SK-N-SH treated with all-trans-retinoic acid at 6 μM for 48 hours (cell line): ENCODE results near the gene DOK6.

Experiments used
- ATAC-seq: fragments of 200-7000 bp; cut with Tn5 transposase; 3 replicates; pipeline ENCODE4 v1.9.1; 2020; ENCODE audit warnings: mild to moderate bottlenecking, moderate library complexity
- ARNTL ChIP-seq: fragments of 450-650 bp; formaldehyde crosslinking; IDR thresholded peaks from 2 replicates; pipeline ENCODE4 v1.5.0; 2020; ENCODE audit warnings: low read depth, mild to moderate bottlenecking, moderate library complexity, borderline replicate concordance
- BACH2 ChIP-seq: fragments of 250-450 bp; sonication (Bioruptor Pico); IDR thresholded peaks from 2 replicates; pipeline ENCODE4 v1.9.0; 2021; ENCODE audit warnings: mild to moderate bottlenecking, borderline replicate concordance
- CREB5 ChIP-seq: fragments of 250-450 bp; sonication (Bioruptor Pico); IDR thresholded peaks from 2 replicates; pipeline ENCODE4 v1.5.1; 2020; ENCODE audit warnings: low read depth, mild to moderate bottlenecking, moderate library complexity
- CSRNP3 ChIP-seq: fragments of 250-450 bp; sonication (Bioruptor Pico); IDR thresholded peaks from 2 replicates; pipeline ENCODE4 v1.5.1; 2021; ENCODE audit warnings: mild to moderate bottlenecking, moderate library complexity
- ESRRG ChIP-seq: fragments of 250-450 bp; sonication (Bioruptor Pico); IDR thresholded peaks from 2 replicates; pipeline ENCODE4 v1.6.1; 2021; ENCODE audit warnings: mild to moderate bottlenecking
- GLIS3 ChIP-seq: fragments of 250-450 bp; sonication (Bioruptor Pico); IDR thresholded peaks from 2 replicates; pipeline ENCODE4 v1.5.0; 2020; ENCODE audit warnings: mild to moderate bottlenecking, moderate library complexity
- ISL1 ChIP-seq: fragments of 250-450 bp; sonication (Bioruptor Pico); IDR thresholded peaks from 2 replicates; pipeline ENCODE4 v2.1.2; 2022; ENCODE audit warnings: mild to moderate bottlenecking, moderate library complexity
- OSR1 ChIP-seq: fragments of 250-450 bp; sonication (Bioruptor Pico); IDR thresholded peaks from 2 replicates; pipeline ENCODE4 v1.8.0; 2022; ENCODE audit warnings: moderate library complexity, mild to moderate bottlenecking, inconsistent platforms
- PPARA ChIP-seq: fragments of 250-450 bp; sonication (Bioruptor Pico); IDR thresholded peaks from 2 replicates; pipeline ENCODE4 v1.5.0; 2020; ENCODE audit warnings: mild to moderate bottlenecking, borderline replicate concordance
- RARB ChIP-seq: fragments of 250-450 bp; sonication (Bioruptor Pico); IDR thresholded peaks from 2 replicates; pipeline ENCODE4 v1.8.0; 2021; ENCODE audit warnings: mild to moderate bottlenecking, moderate library complexity
- SNAI2 ChIP-seq: fragments of 250-450 bp; sonication (Bioruptor Pico); IDR thresholded peaks from 2 replicates; pipeline ENCODE4 v1.5.0; 2020; ENCODE audit warnings: mild to moderate bottlenecking, moderate library complexity
- TCF4 ChIP-seq: fragments of 250-450 bp; sonication (Bioruptor Pico); IDR thresholded peaks from 2 replicates; pipeline ENCODE4 v1.8.0; 2021; ENCODE audit warnings: mild to moderate bottlenecking, moderate library complexity, borderline replicate concordance
- TOX ChIP-seq: fragments of 250-450 bp; sonication (Bioruptor Pico); IDR thresholded peaks from 2 replicates; pipeline ENCODE4 v1.8.0; 2021; ENCODE audit warnings: mild to moderate bottlenecking, moderate library complexity, borderline replicate concordance
- ZC3H10 ChIP-seq: fragments of 250-450 bp; sonication (Bioruptor Pico); IDR thresholded peaks from 2 replicates; pipeline ENCODE4 v1.5.1; 2021; ENCODE audit warnings: mild to moderate bottlenecking, moderate library complexity
- ZFP3 ChIP-seq: fragments of 250-450 bp; sonication (Bioruptor Pico); IDR thresholded peaks from 2 replicates; pipeline ENCODE4 v1.5.0; 2020; ENCODE audit warnings: mild to moderate bottlenecking, moderate library complexity
- ZFP30 ChIP-seq: fragments of 450-650 bp; formaldehyde crosslinking; IDR thresholded peaks from 2 replicates; pipeline ENCODE4 v1.5.0; 2022; ENCODE audit warnings: mild to moderate bottlenecking, moderate library complexity
- ZNF565 ChIP-seq: fragments of 450-650 bp; formaldehyde crosslinking; conservative IDR thresholded peaks from 2 replicates; pipeline ENCODE4 v1.5.0; 2020; ENCODE audit warnings: low read depth, mild to moderate bottlenecking, moderate library complexity
- ZNF70 ChIP-seq: fragments of 450-650 bp; formaldehyde crosslinking; IDR thresholded peaks from 2 replicates; pipeline ENCODE4 v1.5.0; 2020; ENCODE audit warnings: mild to moderate bottlenecking, moderate library complexity
- ZNF8 ChIP-seq: fragments of 450-650 bp; formaldehyde crosslinking; IDR thresholded peaks from 2 replicates; pipeline ENCODE4 v1.5.0; 2020; ENCODE audit warnings: mild to moderate bottlenecking, moderate library complexity
- TF ChIP-seq, protein P1 (sequence below): fragments of 250-450 bp; sonication (Bioruptor Pico); IDR thresholded peaks from 2 replicates; pipeline ENCODE4 v1.8.0; 2020; ENCODE audit warnings: mild to moderate bottlenecking, moderate library complexity, borderline replicate concordance
- TF ChIP-seq, protein P2 (sequence below): fragments of 250-450 bp; sonication (Bioruptor Pico); IDR thresholded peaks from 2 replicates; pipeline ENCODE4 v1.5.0; 2020; ENCODE audit warnings: mild to moderate bottlenecking, moderate library complexity

The DOK6 gene

GRCh38 chr18:69387186-69387585 lies 13.5 kb upstream of the DOK6 start:
- no peak for ATAC-seq
- no peak for TF ChIP-seq BACH2 (CRISPR knock-in tag)
- no peak for TF ChIP-seq ZNF70
- TF ChIP-seq OSR1 (CRISPR knock-in tag), result no peak
- TF ChIP-seq ZC3H10 (CRISPR knock-in tag), result no peak
- no peak for TF ChIP-seq CREB5 (CRISPR knock-in tag)
- TF ChIP-seq, all 23 proteins: peak for 0

DNA sequence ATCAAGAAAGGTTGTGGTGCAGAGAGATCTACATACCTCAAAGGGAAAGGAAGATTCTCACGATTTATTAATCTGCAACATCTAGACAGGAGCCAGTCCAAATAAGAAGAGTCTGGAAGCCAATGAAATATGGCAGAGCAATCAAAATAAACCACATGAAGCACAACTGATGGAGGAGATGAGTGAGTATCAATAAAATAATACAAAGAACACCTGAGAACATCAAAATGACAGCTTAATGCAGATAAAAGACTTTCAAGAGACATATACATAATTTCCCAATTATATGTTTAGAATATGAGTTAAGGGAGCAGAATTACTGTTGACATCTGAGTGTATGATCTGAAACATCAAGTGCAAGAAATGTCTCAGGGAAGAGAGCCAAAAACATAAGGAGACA lies 12.5 kb upstream of the DOK6 start:
- TF ChIP-seq CREB5 (CRISPR knock-in tag) (no peak), ZNF70 (no peak), TOX (CRISPR knock-in tag) (no peak), ZNF8 (CRISPR knock-in tag) (no peak), PPARA (CRISPR knock-in tag) (no peak), ZFP30 (CRISPR knock-in tag) (no peak), ARNTL (CRISPR knock-in tag) (no peak), ISL1 (CRISPR knock-in tag) (no peak), ESRRG (CRISPR knock-in tag) (no peak), RARB (CRISPR knock-in tag) (no peak), ZNF565 (no peak), ZFP3 (CRISPR knock-in tag) (no peak), GLIS3 (CRISPR knock-in tag) (no peak), ZC3H10 (CRISPR knock-in tag) (no peak), CSRNP3 (no peak), TCF4 (CRISPR knock-in tag) (no peak), SNAI2 (CRISPR knock-in tag) (no peak)
- TF ChIP-seq, protein P1, sequence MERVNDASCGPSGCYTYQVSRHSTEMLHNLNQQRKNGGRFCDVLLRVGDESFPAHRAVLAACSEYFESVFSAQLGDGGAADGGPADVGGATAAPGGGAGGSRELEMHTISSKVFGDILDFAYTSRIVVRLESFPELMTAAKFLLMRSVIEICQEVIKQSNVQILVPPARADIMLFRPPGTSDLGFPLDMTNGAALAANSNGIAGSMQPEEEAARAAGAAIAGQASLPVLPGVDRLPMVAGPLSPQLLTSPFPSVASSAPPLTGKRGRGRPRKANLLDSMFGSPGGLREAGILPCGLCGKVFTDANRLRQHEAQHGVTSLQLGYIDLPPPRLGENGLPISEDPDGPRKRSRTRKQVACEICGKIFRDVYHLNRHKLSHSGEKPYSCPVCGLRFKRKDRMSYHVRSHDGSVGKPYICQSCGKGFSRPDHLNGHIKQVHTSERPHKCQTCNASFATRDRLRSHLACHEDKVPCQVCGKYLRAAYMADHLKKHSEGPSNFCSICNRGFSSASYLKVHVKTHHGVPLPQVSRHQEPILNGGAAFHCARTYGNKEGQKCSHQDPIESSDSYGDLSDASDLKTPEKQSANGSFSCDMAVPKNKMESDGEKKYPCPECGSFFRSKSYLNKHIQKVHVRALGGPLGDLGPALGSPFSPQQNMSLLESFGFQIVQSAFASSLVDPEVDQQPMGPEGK (CRISPR knock-in tag), result no peak
- TF ChIP-seq, protein P2, sequence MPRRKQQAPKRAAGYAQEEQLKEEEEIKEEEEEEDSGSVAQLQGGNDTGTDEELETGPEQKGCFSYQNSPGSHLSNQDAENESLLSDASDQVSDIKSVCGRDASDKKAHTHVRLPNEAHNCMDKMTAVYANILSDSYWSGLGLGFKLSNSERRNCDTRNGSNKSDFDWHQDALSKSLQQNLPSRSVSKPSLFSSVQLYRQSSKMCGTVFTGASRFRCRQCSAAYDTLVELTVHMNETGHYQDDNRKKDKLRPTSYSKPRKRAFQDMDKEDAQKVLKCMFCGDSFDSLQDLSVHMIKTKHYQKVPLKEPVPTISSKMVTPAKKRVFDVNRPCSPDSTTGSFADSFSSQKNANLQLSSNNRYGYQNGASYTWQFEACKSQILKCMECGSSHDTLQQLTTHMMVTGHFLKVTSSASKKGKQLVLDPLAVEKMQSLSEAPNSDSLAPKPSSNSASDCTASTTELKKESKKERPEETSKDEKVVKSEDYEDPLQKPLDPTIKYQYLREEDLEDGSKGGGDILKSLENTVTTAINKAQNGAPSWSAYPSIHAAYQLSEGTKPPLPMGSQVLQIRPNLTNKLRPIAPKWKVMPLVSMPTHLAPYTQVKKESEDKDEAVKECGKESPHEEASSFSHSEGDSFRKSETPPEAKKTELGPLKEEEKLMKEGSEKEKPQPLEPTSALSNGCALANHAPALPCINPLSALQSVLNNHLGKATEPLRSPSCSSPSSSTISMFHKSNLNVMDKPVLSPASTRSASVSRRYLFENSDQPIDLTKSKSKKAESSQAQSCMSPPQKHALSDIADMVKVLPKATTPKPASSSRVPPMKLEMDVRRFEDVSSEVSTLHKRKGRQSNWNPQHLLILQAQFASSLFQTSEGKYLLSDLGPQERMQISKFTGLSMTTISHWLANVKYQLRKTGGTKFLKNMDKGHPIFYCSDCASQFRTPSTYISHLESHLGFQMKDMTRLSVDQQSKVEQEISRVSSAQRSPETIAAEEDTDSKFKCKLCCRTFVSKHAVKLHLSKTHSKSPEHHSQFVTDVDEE (CRISPR knock-in tag), result no peak
- no peak for ATAC-seq

GRCh38 chr18:69397096-69397495 lies 3.6 kb upstream of the DOK6 start:
- ATAC-seq, result no peak
- TF ChIP-seq SNAI2 (CRISPR knock-in tag) (no peak), OSR1 (CRISPR knock-in tag) (no peak), TCF4 (CRISPR knock-in tag) (no peak), ZFP3 (CRISPR knock-in tag) (no peak), ZNF70 (no peak), ZFP30 (CRISPR knock-in tag) (no peak)
- TF ChIP-seq, protein P1 (CRISPR knock-in tag), result no peak
